Adrenal gland (tissue), 5 donors: ENCODE results near the gene BCAR1.

Experiments
- CTCF ChIP-seq, 6 experiments: fragments of 450-650 bp in 4 of 6; fragments of 200-600 bp in 2 of 6; sonication (generic) in 1 of 6; IDR thresholded peaks; 1 replicate in 5 of 6; 2 replicates in 1 of 6; pipeline versions ENCODE4 v1.5.1 to v1.8.0; 2016 to 2021; ENCODE audit warnings: antibody characterized with exemption in 6 of 6, mild to moderate bottlenecking in 2 of 6, moderate library complexity in 1 of 6
- POLR2A ChIP-seq, 2 donors: fragments of 450-650 bp; IDR thresholded peaks; one replicate each; pipeline ENCODE4 v1.6.1; 2017; ENCODE audit warnings: antibody characterized with exemption in 2 of 2, mild to moderate bottlenecking in 2 of 2, moderate library complexity in 1 of 2
- donor health status: DM: no; HTN: no; CAD: no.

- no peak for TF ChIP-seq CTCF (IDR thresholded peaks at IDR 0.05)
- TF ChIP-seq POLR2A (IDR thresholded peaks at IDR 0.05): peak in 1 of 2 donors; percentile 42
Observed at GRCh38 chr16:75250809-75251279, 580 bp downstream of the BCAR1 start.
